Bronchus fibroblast of lung (primary cell): Measurements from ENCODE around the gene TEP1. TPM values are rescaled to one million over a fixed set of nuclear protein-coding genes. Genes with fewer than 3 reads are reported as not detected.

Experiments
- total RNA-seq: library from RNA; depleted of rRNA; stranded (reverse); fragments of >200 nt; gene quantifications from 2 replicates; pipeline ENCODE4 v1.2.3, GENCODE V29; 2015

Gene TEP1
- 7.0 and 9.4 TPM in 2 replicates for total RNA-seq

DNA sequence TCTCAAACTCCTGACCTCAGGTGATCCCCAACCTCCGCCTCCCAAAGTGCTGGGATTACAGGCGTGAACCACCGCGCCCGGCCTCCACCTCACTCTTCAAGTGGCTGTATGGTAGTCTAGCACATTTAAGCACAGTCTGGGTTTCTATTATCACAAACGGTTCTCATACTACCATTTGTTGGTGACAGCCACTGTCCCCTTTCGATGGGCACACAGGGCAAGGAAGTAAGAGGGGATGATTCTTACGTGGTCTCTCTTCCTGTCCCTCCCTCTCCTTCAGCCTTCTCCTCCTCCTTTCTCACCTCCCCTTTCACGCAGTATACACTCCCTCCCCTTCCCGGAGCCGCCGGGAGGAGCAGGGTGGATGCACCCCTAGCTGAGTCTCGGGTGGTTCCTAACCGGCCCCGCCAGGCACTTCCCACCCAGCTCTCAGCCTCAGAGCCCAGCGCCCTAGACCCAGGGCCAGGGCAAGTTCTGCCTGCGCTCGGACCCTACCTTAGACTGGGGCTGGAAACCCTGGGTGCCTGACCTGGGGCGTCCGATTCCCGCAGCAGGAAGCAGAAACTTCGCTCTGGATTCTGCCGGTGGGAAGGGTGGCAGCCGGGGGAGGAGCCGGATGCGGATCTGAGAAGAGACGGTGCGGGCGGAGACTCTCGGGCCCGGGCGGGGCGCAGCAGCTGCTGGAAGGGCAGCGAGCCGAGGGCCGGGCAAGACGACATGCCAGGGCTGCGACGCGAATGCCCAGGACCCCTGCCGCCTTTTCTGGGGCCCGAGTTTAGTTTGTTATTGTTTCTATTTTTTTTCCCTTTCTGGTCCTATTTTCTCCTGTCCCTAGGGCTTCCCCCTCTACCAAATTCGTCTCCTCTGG lies at the start of gene TEP1:
Gene TEP1, minus strand, starts transcription at position 626 of the 868 bp plus-strand sequence. CDS start 5,062 bp downstream, outside the sequence.

GRCh38 chr14:20461225-20462141 lies 48.2 kb upstream of the TEP1 start, which contains the start of gene PIP4P1:
Gene PIP4P1, minus strand, starts transcription at chr14:20461434. Its CDS starts 109 bp downstream, at chr14:20461325.

DNA sequence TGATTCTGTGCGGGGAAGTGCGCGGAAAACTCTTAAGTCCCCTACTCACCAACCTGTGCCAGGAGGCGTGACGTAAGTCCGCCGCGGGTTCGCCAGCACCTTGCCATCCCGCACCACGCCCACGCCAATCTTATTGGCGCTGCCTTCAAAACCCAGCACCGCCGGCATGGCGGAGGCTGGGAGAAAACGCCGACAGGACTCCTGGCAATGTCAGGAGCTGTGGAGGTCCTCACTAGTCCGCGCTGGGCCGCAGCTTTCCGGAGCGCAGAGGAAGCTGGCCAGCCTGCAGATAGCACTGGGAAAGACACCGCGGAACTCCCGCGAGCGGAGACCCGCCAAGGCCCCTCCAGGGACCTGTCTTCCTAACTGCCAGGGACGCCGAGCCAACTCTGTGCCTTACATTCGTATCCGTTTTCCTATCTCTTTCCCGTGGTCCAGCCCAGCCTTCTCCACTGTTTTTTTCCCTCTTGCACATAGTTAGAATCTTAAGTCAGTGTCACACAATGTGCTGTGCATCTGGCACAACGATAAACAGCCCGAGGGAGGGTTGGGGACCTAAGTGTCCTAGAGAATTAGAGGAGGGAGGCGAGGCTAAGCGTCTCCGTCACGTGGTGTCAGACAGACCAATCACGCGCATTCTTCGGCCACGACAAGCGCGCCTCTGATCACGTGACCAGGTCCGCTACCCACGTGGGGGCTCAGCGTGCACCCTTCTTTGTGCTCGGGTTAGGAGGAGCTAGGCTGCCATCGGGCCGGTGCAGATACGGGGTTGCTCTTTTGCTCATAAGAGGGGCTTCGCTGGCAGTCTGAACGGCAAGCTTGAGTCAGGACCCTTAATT lies 41.4 kb upstream of the TEP1 start, which contains the start of the genes APEX1 and OSGEP:
Gene APEX1, plus strand, starts transcription at position 711 of the 839 bp plus-strand sequence. CDS start 420 bp downstream, outside the sequence.
Gene OSGEP, minus strand, starts transcription at position 297 of the 839 bp plus-strand sequence. Its CDS starts 129 bp downstream, at position 168.

GRCh38 chr14:20435582-20436362 lies 22.5 kb upstream of the TEP1 start, which contains the start of gene KLHL33:
Gene KLHL33, minus strand, starts transcription at chr14:20436166. Its CDS starts 355 bp downstream, at chr14:20435811.

DNA sequence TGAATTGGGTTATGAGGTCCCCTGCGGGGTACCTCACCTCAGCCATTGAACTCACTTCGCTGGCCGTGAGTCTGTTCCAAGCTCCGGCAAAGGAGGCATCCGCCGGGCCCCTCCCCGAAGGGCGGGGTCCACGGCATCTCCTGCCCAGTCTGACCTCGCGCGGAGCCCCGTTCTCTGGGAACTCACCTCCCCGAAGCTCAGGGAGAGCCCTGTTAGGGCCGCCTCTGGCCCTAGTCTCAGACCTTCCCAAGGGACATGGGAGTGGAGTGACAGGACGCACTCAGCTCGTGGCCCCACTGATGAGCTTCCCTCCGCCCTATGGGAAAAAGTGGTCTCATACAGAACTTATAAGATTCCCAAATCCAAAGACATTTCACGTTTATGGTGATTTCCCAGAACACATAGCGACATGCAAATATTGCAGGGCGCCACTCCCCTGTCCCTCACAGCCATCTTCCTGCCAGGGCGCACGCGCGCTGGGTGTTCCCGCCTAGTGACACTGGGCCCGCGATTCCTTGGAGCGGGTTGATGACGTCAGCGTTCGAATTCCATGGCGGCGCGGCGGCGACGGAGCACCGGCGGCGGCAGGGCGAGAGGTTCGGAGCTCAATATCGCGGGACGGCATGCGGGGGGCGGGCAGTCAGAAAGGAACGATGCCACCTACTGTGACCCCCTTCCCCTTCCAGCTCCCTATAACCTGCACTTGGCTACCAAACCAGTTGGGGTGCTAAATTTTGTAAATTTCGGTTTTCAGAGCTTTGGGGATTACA lies 70.0 kb downstream of the TEP1 start, which contains the start of gene PARP2:
Gene PARP2, plus strand, starts transcription at position 544 of the 770 bp plus-strand sequence. Its CDS starts 7 bp downstream, at position 551.

GRCh38 chr14:20332788-20333493 lies 80.4 kb downstream of the TEP1 start, which contains the start of gene CCNB1IP1:
Gene CCNB1IP1, minus strand, starts transcription at chr14:20333279. Its CDS starts 16,756 bp downstream, at chr14:20316523.

Other genes with a start within 250 kb of the TEP1 start
- not detected in 2 replicates for gene OR11G2, start 222.6 kb downstream of the TEP1 start, total RNA-seq
- gene OR11H6, start 189.8 kb downstream of the TEP1 start, total RNA-seq = not detected in 2 replicates
- not detected in 2 replicates for gene OR11H7, start 184.5 kb downstream of the TEP1 start, total RNA-seq
- gene OR11H4, start 174.2 kb downstream of the TEP1 start, total RNA-seq = not detected in 2 replicates
- gene TTC5, start 107.5 kb downstream of the TEP1 start, total RNA-seq = 8.6 and 10.9 TPM in 2 replicates
- 51.6 and 53.7 TPM in 2 replicates for gene CCNB1IP1, start 80.2 kb downstream of the TEP1 start, total RNA-seq
- gene PARP2, start 69.9 kb downstream of the TEP1 start, total RNA-seq = 18.0 and 18.8 TPM in 2 replicates
- gene KLHL33, start 22.7 kb upstream of the TEP1 start, total RNA-seq = 0.30 and 0.50 TPM in 2 replicates
- 62.5 and 70.6 TPM in 2 replicates for gene OSGEP, start 41.3 kb upstream of the TEP1 start, total RNA-seq
- 278 and 299 TPM in 2 replicates for gene APEX1, start 41.7 kb upstream of the TEP1 start, total RNA-seq
- 19.2 and 19.8 TPM in 2 replicates for gene PIP4P1, start 47.9 kb upstream of the TEP1 start, total RNA-seq
- gene PNP, start 55.9 kb upstream of the TEP1 start, total RNA-seq = 51.7 and 54.6 TPM in 2 replicates
- gene RNASE10, start 92.0 kb upstream of the TEP1 start, total RNA-seq = not detected in 2 replicates
- gene RNASE9, start 147.5 kb upstream of the TEP1 start, total RNA-seq = not detected in 2 replicates
- gene RNASE11, start 174.5 kb upstream of the TEP1 start, total RNA-seq = not detected in 2 replicates
- not detected in 2 replicates for gene RNASE12, start 177.9 kb upstream of the TEP1 start, total RNA-seq
- not detected in 2 replicates for gene OR6S1, start 228.2 kb upstream of the TEP1 start, total RNA-seq